NAMALWA (cell line): ENCODE results near the gene TTLL12.
"Not testable (repeated sequence)": the region's sequence is repeated elsewhere in the genome, so short reads cannot be mapped to it uniquely, and the experiment has no call there.

Experiments used
- DNase-seq: peaks from one replicate; pipeline ENCODE4 v3.0.0-alpha.2; 2015; ENCODE audit warnings: low spot score

TTLL12 gene

DNA sequence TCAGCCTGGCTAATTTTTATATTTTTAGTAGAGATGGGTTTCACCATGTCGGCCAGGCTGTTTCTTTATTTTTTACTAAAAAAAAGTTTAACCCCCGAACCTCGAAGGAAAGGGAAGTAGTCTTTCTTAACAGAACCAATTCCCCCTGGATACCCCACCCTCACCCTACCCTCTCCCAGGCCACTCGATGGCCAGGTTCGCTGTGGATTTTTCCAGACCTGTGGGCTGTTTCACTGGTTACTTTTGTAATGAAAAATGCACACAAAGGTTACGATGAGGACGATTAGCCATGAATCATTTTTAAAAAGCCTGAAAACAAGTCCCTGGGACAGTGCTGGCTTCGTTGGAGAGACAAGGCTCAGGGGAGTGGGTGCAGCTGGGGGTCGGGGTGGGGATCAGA lies 33.0 kb downstream of the TTLL12 start:
- no peak for DNase-seq

DNA sequence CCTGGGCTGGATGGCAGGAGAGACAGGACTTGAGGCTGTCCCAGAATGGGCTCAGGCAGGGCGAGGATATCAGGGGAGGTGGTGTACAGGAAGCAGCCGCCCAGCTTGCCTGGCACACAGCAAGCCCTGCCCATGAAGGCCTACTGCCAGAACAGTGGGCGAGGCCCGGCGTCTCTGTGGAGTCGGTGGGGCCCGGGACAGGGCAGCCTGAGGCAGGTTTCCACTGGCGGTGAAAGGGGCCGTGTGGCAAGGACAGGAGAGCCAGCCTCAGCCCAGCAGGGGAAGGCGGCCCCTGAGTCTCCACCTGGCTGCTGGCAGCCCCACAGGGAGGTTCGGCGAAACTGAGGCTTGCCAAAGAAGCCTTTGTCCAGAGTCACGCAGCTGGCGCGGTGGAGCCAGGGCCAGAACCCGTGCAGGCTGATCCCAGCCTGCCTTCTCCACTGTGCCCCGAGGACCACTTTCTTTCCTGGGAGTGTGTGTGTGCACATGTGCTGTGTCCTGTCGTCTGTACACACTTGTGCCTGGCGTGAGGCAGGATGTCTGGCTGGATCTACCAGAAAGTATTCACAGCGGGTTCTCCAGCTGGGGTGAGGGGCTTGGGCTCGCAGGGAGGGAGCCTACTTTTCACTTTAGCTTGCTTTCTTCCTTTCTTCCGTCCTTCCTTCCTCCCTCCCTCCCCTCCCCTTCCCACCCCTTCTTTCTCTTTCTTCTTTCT lies 34.4 kb downstream of the TTLL12 start:
- peak; percentile 43 for DNase-seq

DNA sequence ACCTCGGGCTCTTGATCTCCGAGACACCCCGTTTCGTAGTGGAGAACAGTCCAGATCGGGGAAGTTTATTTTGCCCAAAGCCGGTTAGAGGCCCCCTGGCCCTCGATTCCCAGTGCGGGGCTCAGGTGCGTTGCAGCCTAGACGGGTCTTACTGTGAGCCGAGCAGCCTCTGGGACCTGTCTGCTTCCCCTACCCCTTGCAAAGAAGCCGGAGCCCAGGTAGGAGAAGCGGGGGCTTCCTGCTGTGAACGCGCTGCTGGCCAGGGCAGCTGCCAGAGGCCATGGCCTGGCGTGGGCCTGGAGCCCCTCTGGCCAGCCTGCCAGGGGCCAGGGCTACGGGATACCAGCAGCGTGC lies 35.0 kb downstream of the TTLL12 start:
- no peak for DNase-seq

DNA sequence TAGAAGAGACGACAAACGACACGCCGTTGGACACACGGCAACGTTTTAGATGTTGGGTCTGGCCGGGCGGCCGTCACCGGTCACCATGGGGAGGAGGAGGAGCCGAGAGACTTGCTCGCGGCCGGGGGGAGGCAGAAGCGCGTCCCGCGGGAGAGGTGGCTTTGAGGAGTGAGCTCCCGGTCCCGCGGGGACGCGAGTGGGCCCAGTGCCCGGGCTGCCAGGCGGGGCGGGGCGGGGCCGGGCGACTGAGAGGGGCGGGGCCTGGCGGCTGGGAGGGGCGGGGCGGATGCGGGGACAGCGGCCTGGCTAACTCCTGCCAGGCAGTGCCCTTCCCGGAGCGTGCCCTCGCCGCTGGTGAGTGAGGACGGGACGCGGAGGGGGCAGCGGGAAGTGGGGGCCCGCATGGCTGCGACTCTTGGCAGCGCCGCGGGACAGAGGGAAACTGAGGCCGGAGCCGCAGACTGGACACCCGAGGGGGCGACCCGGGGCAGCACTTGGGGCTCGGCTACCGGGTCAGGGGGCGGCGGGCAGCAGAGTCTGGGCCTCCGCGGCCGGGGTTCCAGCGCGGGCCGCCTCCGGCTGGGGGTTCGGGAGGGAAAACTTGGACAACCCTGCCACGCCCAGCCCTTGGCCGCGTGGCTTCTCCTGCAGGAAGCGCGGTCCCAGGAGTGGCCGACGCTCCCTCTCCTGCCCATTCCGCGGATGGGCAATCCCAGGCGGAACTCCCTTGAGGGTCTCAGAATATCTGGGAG lies 35.5 kb downstream of the TTLL12 start, which contains the start of gene TSPO:
Gene TSPO (plus strand): TSS at position 309 of the 752 bp plus-strand sequence. CDS start 7,680 bp downstream, outside the sequence.
- DNase-seq, result no peak

DNA sequence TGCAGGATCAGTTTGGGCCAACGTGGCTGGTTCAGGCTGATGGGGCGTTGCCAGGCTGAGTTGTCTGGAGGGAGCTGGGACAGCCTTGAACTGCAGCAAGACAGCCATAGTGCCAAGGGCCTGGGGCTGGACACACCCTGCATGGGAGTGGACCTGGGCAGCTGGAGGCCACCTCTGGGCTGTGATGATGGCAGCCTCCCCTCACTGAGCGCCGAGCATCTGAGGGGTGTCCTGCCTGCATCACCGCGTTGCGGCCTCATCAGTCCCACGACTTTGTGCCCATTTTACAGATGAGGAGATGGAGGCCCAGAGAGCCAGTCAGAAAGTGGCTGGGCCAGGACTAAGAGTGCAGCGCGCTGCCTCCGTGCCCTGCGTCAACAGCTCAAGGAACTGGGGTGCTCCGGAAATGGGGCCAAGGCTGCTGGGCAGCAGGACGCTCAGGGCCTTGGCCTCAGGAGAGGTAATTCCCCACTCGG lies 36.2 kb downstream of the TTLL12 start:
- no peak for DNase-seq

DNA sequence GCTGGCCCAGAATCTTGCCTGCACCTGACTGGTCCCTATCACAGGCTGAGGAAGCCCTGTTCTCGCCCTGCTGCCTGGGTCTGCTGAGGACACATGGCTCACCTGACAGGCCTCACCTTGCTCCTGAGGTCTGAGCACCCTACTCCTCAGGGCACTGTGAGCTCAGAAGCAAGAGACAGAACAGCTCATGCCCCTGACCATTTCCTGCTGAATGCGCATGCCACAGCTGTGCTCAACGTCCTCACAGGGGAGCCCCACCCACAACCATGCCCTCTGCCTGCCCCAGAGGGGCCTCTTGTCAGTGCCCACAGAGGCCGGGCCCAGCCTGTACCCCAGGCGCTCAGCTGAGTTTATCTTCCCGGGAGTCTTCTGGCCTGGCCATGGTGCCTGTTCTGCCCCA lies 38.4 kb downstream of the TTLL12 start:
- peak; percentile 60 for DNase-seq

DNA sequence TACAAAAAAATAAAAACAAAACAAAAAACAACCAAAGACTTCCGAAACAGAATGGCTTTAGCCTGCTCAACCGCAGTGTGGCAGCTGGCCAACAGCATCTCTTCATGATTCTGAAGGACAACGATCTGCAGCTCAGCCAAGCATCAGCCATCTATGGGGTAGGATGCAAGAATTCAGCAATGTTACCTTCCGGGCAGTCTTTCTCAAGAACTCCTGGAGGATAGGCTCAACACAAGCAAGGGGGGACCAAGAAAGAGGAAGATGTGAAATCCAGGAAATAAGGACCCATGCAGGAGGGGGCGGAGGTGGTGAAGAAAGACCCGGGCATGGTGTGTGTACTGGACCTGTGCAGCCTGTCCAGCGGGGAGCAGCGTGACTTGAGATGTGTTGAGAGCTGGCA lies 39.1 kb downstream of the TTLL12 start:
- no peak for DNase-seq

DNA sequence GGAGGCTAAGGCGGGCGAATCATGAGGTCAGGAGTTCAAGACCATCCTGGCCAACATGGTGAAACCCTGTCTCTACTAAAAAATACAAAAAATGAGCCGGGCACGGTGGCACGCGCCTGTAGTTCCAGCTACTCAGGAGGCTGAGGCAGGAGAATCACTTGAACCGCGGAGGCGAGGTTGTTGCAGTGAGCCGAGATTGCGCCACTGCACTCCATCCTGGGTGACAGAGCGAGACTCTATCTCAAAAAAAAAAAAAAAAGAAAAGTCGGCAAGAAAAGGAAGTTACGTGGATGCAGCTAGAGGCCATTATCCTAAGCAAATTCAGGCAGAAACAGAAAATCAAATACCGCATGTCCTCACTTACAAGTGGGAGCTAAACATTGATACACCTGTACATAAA lies 40.6 kb downstream of the TTLL12 start:
- not testable (repeated sequence) for DNase-seq

DNA sequence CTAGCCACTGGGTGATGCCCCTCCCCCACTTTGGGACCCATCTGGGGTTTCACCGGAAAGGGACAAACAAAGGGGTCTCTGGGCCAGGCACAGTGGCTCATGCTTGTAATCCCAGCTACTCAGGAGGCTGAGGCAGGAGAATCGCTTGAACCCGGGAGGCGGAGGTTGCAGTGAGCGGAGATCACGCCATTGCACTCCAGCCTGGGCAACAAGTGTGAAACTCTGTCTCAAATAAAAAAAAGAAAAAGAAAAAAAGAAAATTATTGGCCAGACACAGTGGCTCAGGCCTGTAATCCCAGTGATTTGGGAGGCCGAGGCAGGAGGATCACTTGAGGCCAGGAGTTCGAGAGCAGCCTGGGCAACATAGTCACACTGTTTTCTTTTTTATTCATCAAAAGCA lies 41.6 kb downstream of the TTLL12 start:
- DNase-seq, result not testable (repeated sequence)

DNA sequence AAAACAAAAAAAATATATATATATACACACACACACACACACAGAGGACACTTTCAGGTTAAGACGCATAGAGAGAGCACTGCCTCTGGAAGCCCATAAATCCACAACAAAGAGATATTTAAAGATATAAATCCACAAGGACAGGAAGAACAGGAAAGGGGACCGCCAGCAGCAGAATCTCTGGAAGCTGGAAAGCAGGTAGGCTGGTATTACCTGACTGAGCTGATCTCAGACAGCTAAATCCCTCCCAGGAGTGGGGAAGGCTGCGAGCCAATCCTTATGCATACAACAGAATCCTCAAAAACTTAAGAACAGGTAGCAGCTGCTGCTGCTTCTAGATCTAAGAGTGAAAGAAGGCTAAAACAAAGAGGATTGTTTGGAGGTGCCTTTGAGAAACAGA lies 42.0 kb downstream of the TTLL12 start:
- no peak for DNase-seq

DNA sequence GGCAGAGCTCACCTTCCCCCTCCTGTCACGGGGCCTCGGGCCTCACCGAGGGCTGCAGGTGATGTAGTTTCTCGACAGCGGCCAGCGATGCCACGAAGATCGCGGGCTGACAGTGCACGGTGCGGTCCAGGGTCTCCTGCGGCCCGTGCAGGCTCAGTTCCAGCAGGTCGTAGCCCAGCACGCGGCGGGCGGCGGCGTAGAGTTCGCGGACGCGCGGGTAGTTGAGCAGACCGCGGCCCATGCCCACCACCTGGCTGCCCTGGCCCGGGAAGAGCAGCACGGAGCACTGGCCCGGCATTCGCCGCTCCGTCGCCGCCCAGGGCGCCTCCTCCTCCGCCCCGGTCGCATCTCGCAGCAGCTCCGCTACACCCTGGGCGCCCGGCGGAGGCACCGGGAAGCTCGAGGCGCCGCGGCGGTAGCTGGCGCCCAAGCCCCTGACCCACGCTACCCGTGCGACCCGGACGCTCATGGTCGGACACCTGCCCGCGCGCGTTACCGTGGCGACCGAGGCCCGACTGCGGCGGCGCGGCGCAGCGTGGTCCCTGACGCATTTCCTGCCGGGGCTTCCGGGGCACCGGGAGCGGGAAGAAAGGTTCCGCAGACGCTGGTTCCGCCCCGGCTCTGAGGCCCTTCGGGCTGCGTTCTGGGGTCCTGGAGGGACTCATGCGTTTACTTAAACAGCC lies 43.9 kb downstream of the TTLL12 start, which contains the start of gene MCAT:
Gene MCAT (minus strand): TSS at position 519 of the 683 bp plus-strand sequence. CDS start 50 bp downstream, at position 469.
- peak; percentile 88 for DNase-seq

DNA sequence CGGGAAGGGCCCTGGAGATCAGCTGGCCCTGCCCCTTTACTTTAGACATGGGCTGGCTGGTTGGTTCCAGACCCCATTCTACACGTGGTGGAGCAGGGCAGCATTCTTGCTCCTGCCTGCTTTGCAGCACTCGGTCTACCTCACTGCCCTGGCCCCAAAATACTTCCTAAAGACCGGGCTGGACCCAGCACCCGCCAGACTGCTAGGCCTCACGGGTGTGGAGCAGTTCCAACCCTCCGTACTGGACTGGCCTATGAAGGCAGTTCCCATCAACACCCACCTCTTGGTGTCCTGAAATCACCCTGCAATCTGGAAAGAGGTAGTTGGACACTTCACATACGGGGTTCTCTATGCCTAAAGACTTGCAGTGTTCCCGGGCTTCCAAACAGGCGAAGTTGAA lies 50.1 kb downstream of the TTLL12 start:
- no peak for DNase-seq

DNA sequence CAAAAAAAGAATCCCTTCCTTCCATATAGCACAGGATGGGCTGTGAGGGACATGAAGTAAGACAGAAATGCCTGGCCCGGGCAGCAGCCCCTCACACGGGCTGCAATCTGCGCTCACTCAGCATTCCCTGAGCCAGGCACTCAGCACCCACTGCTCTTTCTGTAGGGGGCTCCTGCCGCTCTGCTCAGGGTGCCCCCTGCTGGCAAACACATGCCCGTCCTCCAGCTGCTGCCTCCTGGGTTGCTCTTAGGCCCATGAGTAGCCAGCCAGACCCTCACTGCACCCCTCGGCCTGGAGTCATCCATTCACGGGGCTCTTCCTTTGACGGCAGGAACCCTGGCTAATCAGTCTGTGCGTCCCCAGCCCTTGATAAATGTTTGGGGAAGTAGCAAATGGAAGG lies 50.7 kb downstream of the TTLL12 start:
- peak; percentile 67 for DNase-seq

DNA sequence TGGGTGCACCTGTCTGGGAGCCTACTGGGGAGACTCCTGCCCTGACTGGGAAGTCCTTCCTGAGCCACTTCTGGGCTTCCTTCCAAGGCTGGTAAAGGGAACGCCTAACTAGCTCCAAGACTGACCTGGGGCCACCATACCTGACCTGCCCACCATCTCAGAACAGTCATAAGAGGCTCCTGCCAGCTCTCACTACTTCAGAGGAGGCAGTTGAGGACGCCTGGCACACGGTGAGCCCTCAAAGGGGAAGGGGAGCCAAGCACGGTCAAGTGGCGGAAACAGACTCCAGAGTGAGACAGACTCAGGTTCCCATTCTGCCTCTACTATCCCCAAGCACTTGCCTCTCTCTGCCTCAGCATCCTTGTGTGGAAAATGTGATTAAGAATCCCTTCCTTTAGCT lies 51.4 kb downstream of the TTLL12 start:
- DNase-seq, result no peak

DNA sequence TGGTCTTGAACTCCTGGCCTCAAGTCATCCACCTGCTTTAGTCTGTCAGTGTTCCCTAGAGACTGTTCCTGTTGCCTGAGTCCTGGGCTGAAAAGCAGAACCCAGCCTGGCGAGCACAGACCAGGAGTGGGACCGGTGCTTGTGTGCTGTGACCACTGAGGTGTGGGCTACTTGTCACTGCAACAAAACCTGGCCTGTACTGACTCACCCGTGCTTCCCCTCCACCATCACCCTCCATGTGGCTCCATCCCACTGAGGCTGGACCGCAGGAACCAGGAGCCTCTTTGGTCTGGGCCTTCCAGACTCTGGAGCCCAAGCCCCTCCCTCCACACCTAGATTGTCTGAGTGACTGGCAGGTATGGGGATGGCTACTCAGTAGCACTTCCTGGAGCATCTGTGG lies 52.4 kb downstream of the TTLL12 start:
- DNase-seq, result no peak

DNA sequence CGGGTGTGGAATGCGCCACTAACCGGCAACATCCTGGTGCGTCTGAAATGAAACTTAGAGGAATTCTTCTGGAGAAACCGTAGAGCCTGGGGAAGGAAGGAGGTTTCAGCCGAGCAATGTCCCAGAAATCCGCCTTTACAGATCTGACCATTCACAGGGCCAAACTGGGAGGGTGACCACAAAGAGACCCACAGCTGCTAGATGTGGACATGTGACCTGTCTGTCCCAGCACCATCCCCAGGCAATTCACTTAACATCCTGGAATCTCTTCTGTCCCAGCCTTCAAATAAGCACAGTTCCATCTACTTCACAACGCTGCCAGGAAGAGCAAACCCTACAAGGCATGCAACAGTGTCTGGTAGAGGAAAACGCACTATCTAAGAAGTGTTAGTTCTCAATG lies 53.5 kb downstream of the TTLL12 start:
- no peak for DNase-seq

DNA sequence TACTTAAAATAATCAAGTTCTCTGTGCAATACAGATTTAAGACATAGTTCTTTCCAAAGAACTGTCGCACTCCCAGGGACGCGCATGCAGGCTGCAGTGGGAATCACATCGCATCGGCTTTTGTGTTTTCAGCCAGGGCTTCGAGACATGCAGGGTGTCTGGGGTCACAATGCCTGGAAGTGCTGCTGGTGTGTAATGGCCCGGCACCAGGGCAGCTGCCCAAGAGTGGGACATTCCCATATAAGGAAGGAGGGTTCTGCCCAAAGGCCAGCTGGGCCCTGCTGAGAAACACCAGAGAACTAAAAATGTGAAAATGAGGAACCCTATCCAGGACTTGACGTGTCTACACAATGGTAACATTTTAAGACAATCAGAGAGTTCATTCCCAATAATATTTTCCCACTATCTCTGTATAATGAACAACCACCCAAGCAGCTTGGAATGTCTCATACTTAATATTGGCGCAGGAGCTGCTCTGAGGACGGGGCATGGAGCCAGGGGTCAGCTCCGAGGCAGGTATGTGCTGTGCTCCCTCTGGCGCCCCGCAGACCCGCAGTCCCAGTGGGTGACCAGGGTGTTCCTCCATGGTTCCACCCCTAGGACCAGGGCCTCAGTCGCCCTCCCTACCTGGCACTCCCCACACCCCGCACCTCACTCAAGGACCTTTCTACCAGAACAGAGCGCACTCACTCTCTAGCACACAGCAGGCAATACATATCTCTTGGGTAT lies 55.0 kb downstream of the TTLL12 start:
- no peak for DNase-seq

DNA sequence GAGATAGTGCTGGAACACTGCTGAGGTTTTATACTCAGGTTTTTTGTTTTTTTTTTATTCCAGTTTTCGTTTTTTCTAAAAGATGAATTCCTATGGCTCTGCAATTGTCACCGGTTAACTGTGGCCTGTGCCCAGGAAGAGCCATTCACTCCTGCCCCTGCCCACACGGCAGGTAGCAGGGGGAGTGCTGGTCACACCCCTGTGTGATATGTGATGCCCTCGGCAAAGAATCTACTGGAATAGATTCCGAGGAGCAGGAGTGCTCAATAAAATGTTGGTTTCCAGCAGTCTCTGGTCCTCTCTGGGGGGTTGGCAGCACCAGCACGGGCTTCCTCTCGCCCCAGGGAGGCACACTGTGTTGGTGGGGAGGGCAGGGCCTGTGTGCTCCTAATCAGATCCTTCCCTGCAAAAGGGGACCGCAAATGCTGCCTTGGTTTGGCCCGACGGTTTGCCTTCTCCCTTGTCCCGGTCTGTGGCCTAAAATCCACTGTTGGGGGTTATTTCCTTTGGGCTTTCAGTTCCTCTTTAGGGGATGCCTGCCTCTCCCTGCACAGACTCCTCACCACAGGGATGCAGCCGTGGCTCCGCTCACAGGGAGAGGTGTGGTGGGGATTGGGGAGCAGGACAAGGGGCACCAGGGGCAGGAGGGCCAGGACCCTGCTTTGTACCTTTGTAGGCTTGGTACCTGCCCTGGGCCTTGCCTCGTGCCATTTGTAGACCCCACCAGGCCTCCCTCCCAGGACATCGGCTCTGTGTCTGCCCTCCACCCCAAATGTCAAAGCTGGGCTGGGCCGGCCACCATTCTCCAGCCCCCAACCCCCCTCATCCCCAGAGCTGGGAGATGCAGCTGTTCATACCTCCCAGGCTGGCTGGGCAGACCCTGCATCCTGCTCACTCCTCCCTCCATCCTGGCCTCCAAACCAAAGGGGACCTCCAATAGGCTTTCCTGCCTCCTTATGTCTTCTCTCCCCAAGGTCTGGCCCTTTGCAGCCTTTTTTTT lies 57.2 kb downstream of the TTLL12 start:
- no peak for DNase-seq

DNA sequence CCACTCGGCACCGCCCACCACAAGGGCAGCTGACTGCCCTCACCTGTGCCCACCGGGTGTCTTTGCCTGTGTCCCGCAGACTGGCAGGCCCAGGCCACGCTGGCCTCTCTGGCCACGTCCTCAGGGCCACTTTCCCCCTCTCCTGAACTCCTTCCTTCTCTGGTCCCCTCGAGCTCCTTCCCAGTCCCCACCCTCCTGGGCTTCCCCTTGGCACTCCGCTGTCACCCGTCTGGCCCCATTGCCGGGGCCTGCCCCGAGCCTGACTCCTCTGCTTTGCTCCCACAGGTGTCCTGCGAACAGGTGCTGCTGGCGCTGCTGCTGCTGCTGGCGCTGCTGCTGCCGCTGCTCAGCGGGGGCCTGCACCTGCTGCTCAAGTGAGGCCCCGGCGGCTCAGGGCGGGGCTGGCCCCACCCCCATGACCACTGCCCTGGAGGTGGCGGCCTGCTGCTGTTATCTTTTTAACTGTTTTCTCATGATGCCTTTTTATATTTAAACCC lies 58.0 kb downstream of the TTLL12 start:
- peak; percentile 86 for DNase-seq

DNA sequence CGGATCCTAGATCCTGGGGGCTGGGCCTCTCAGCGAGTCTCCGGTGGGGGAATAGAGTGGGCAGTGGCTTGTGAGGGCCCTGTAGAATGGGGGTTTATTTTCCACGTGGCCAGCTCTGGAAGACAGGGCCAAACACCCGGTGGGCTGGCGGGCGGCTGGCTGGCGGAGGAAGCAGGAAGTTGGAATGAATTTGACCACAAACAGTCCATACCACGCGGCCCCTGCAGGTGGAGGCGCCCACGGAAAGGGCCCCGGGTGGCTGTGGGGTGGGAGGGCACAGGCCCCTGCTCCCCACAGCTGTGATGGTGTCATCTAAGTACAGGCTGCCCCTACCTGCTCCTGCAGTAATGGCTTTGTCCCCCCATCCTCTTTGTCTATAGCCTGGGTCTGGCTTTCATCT lies 58.8 kb downstream of the TTLL12 start:
- peak; percentile 65 for DNase-seq
